ENCODE results near the gene CTTNBP2NL.

CTTNBP2NL gene

DNA sequence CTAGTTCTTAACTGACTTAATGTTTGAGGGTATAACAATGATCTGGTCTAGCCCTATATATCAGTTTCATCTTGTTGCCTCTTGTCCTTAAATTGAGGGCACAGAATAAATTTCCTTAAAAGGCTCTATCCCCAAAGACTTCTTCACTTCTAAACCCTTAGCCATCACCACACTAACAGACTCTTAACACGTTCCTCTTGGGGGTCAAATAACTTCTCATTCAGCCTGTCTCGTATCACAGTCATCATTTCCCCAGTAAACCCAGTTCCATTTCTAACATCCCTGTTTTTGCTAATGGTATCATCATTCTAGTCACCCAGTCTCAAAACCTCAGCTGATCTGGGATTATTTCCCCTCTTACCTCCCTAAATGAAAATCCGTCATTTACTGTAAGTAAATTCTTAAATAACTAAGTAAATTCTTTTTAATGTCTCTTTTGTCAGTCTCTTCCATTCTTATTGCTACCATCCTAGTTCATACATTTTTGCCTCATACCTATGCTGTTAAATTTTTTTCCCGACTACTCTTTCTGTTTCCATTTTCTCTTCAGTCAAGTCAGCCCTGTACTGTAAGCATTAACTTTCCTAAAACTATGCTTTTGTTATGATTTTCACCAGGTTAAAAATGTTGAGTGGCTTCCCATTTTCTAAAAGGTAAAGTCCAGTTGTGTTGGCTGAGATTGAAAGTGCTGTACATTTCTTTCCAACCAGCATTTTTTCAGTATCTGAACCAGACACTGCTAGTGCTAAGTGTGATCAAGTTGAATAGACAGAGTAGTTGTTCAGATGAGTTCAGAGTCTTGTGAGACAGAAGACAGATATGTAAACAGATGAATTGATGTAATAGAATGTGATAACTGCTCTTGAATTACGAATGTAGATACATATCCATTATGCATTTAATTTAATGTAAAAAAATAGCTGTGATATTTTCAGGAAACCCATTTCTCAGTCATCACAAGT lies 6.9 kb downstream of the CTTNBP2NL start:
- Histone ChIP-seq H2BK12ac (ENCODE audit: low read length) (no peak overlapping the region), H2AK5ac (ENCODE audit: low read length) (no peak overlapping the region), H3K27ac (ENCODE audit: low read depth, low read length) (peak overlapping the region; percentile 11), H3K4me3 (ENCODE audit: low read depth, low read length) (no peak overlapping the region), H3K9me3 (ENCODE audit: insufficient read depth, low read depth, low read length) (no peaks in the 10 kb centered on the region), H3K79me2 (ENCODE audit: control insufficient read depth, insufficient read depth, low read length, poor library complexity) (peaks cover 11% of the 10 kb centered on the region), H3K4me2 (ENCODE audit: low read length) (no peak overlapping the region), H3K4me1 (ENCODE audit: control insufficient read depth in 1 of 2, insufficient read depth in 2 of 2, low read length in 2 of 2) (peaks cover 0 to 14% of the 10 kb centered on the region in 2 experiments), H3K36me3 (ENCODE audit: control insufficient read depth in 1 of 2, insufficient read depth in 2 of 2, low read length in 2 of 2) (peaks cover 0 to 4% of the 10 kb centered on the region in 2 experiments), H3K4ac (ENCODE audit: low read depth, low read length) (no peak overlapping the region), H2BK5ac (ENCODE audit: low read depth, low read length, poor library complexity) (no peak overlapping the region), H2AFZ (ENCODE audit: insufficient read depth, low read length, poor library complexity) (no peak overlapping the region), H3K14ac (ENCODE audit: low read length) (no peak overlapping the region), H2BK120ac (ENCODE audit: insufficient read depth, low read length, poor library complexity) (no peak overlapping the region), H3K23ac (ENCODE audit: low read length) (no peak overlapping the region), H3K27me3 (ENCODE audit: insufficient read depth, low read length) (no peaks in the 10 kb centered on the region), H4K91ac (ENCODE audit: low read depth, low read length) (no peak overlapping the region), H3K9ac (ENCODE audit: low read length) (no peak overlapping the region), H3K79me1 (ENCODE audit: low read length) (no peaks in the 10 kb centered on the region), H4K8ac (ENCODE audit: low read depth, low read length) (no peak overlapping the region), H3K18ac (ENCODE audit: low read length) (no peak overlapping the region), H4K12ac (ENCODE audit: low read depth, low read length) (no peak overlapping the region)
- no CpG with 5 or more reads among the region's 5 CpGs for WGBS (ENCODE audit: extremely low coverage, insufficient coverage, insufficient read length)
- peak in 1 of 2 donors; percentile 23 for DNase-seq

DNA sequence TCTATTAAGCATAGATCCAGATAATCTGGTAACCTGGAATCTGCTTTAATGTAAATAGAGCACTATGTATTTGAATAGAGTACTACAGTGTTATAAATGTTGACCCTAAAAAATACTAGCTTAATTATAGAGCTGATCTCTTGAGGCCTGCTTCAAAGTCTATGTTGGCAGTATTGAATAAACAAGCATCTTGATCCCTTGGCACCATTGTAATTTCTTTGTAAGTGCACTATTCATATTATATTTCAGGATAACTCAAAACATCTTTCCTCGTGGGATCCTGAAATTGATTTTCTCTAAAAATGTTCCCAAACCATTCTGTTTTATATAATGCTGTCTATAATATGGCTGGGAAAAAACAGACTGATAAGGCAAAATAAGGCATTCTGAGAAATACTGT lies 10.8 kb downstream of the CTTNBP2NL start:
- no peak overlapping the region for H2AFZ ChIP-seq (ENCODE audit: insufficient read depth, low read length, poor library complexity)
- no peak overlapping the region for H2BK12ac ChIP-seq (ENCODE audit: low read length)
- H3K14ac ChIP-seq (ENCODE audit: low read length): no peak overlapping the region
- H3K36me3 ChIP-seq (ENCODE audit: control insufficient read depth in 1 of 2, insufficient read depth in 2 of 2, low read length in 2 of 2): peaks cover 0 to 6% of the 10 kb centered on the region in 2 experiments
- H3K27ac ChIP-seq (ENCODE audit: low read depth, low read length): no peak overlapping the region
- no peak for DNase-seq
- H3K4me2 ChIP-seq (ENCODE audit: low read length): no peak overlapping the region
- H4K12ac ChIP-seq (ENCODE audit: low read depth, low read length): no peak overlapping the region
- no peak overlapping the region for H2BK5ac ChIP-seq (ENCODE audit: low read depth, low read length, poor library complexity)
- H3K18ac ChIP-seq (ENCODE audit: low read length): no peak overlapping the region
- H3K23ac ChIP-seq (ENCODE audit: low read length): no peak overlapping the region
- no CpG with 5 or more reads among the region's 1 CpG for WGBS (ENCODE audit: extremely low coverage, insufficient coverage, insufficient read length)
- H3K9me3 ChIP-seq (ENCODE audit: insufficient read depth, low read depth, low read length): no peaks in the 10 kb centered on the region
- H3K4me3 ChIP-seq (ENCODE audit: low read depth, low read length): no peak overlapping the region
- no peak overlapping the region for H3K9ac ChIP-seq (ENCODE audit: low read length)
- H4K8ac ChIP-seq (ENCODE audit: low read depth, low read length): no peak overlapping the region
- H4K91ac ChIP-seq (ENCODE audit: low read depth, low read length): no peak overlapping the region
- peaks cover 6% of the 10 kb centered on the region for H3K79me2 ChIP-seq (ENCODE audit: control insufficient read depth, insufficient read depth, low read length, poor library complexity)
- no peak overlapping the region for H2BK120ac ChIP-seq (ENCODE audit: insufficient read depth, low read length, poor library complexity)
- H3K27me3 ChIP-seq (ENCODE audit: insufficient read depth, low read length): no peaks in the 10 kb centered on the region
- no peak overlapping the region for H2AK5ac ChIP-seq (ENCODE audit: low read length)
- peaks cover 0 to 14% of the 10 kb centered on the region in 2 experiments for H3K4me1 ChIP-seq (ENCODE audit: control insufficient read depth in 1 of 2, insufficient read depth in 2 of 2, low read length in 2 of 2)
- H3K4ac ChIP-seq (ENCODE audit: low read depth, low read length): no peak overlapping the region
- no peaks in the 10 kb centered on the region for H3K79me1 ChIP-seq (ENCODE audit: low read length)

DNA sequence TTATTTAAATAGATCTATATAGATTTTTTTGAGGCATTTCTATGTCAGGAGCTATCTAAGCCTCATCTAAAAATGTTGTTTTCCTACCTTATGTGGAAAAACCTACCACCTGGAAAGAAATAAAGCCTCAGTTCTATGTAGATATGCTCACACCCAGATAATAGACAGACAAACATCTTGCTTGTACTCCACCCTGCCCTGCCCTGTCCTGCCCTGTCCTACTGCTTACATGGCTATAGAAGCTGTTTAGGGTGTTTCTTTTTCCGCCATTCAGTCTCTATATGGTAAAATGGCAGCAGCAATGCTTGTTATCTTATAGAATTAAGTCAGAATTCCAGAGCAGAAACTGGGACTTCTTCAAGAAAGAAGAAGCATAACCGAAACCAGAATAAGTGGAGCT lies 13.4 kb downstream of the CTTNBP2NL start:
- Histone ChIP-seq H3K4me3 (ENCODE audit: low read depth, low read length) (no peak overlapping the region), H3K27me3 (ENCODE audit: insufficient read depth, low read length) (no peaks in the 10 kb centered on the region), H3K79me1 (ENCODE audit: low read length) (no peaks in the 10 kb centered on the region), H2BK5ac (ENCODE audit: low read depth, low read length, poor library complexity) (no peak overlapping the region), H3K18ac (ENCODE audit: low read length) (no peak overlapping the region), H3K4ac (ENCODE audit: low read depth, low read length) (peak overlapping the region; percentile 79), H4K8ac (ENCODE audit: low read depth, low read length) (no peak overlapping the region), H3K4me2 (ENCODE audit: low read length) (no peak overlapping the region), H3K9me3 (ENCODE audit: insufficient read depth, low read depth, low read length) (no peaks in the 10 kb centered on the region), H3K79me2 (ENCODE audit: control insufficient read depth, insufficient read depth, low read length, poor library complexity) (peaks cover 4% of the 10 kb centered on the region), H2BK120ac (ENCODE audit: insufficient read depth, low read length, poor library complexity) (no peak overlapping the region), H2AFZ (ENCODE audit: insufficient read depth, low read length, poor library complexity) (no peak overlapping the region), H3K9ac (ENCODE audit: low read length) (no peak overlapping the region), H4K91ac (ENCODE audit: low read depth, low read length) (no peak overlapping the region), H2BK12ac (ENCODE audit: low read length) (no peak overlapping the region), H3K23ac (ENCODE audit: low read length) (no peak overlapping the region), H3K27ac (ENCODE audit: low read depth, low read length) (no peak overlapping the region), H2AK5ac (ENCODE audit: low read length) (no peak overlapping the region), H4K12ac (ENCODE audit: low read depth, low read length) (no peak overlapping the region), H3K4me1 (ENCODE audit: control insufficient read depth in 1 of 2, insufficient read depth in 2 of 2, low read length in 2 of 2) (peaks cover 0 to 8% of the 10 kb centered on the region in 2 experiments), H3K14ac (ENCODE audit: low read length) (no peak overlapping the region), H3K36me3 (ENCODE audit: control insufficient read depth in 1 of 2, insufficient read depth in 2 of 2, low read length in 2 of 2) (peaks cover 6 to 12% of the 10 kb centered on the region in 2 experiments)
- no peak for DNase-seq
- WGBS (ENCODE audit: extremely low coverage, insufficient coverage, insufficient read length): no CpG with 5 or more reads among the region's 2 CpGs

DNA sequence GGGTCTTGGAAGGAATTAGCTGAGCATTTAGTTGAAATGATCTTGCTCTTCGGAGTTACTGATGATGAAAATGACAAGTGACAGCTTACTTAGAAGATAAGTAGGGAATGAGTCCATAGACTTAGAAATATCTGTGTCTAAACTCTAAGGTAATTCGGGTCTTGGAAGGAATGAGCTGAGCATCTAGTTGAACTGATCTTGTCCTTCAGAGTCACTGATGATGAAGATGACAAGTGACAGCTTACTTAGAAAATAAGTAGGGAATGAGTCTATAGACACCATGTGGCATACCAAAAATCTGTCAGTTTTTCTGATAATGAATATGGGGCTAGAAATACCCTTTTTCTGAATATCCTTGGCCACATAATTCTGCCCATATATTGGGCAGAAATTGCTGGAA lies 14.7 kb downstream of the CTTNBP2NL start:
- no peaks in the 10 kb centered on the region for H3K27me3 ChIP-seq (ENCODE audit: insufficient read depth, low read length)
- no peak overlapping the region for H3K4ac ChIP-seq (ENCODE audit: low read depth, low read length)
- WGBS (ENCODE audit: extremely low coverage, insufficient coverage, insufficient read length): no CpG with 5 or more reads among the region's 2 CpGs
- H4K12ac ChIP-seq (ENCODE audit: low read depth, low read length): no peak overlapping the region
- no peak overlapping the region for H3K18ac ChIP-seq (ENCODE audit: low read length)
- H2AK5ac ChIP-seq (ENCODE audit: low read length): no peak overlapping the region
- peaks cover 12 to 17% of the 10 kb centered on the region in 2 experiments for H3K36me3 ChIP-seq (ENCODE audit: control insufficient read depth in 1 of 2, insufficient read depth in 2 of 2, low read length in 2 of 2)
- no peak overlapping the region for H3K9ac ChIP-seq (ENCODE audit: low read length)
- H4K91ac ChIP-seq (ENCODE audit: low read depth, low read length): no peak overlapping the region
- no peak overlapping the region for H3K4me3 ChIP-seq (ENCODE audit: low read depth, low read length)
- no peaks in the 10 kb centered on the region for H3K79me1 ChIP-seq (ENCODE audit: low read length)
- H3K27ac ChIP-seq (ENCODE audit: low read depth, low read length): no peak overlapping the region
- no peak overlapping the region for H3K14ac ChIP-seq (ENCODE audit: low read length)
- H3K79me2 ChIP-seq (ENCODE audit: control insufficient read depth, insufficient read depth, low read length, poor library complexity): peaks cover 4% of the 10 kb centered on the region
- H3K23ac ChIP-seq (ENCODE audit: low read length): no peak overlapping the region
- no peak overlapping the region for H2BK5ac ChIP-seq (ENCODE audit: low read depth, low read length, poor library complexity)
- no peak overlapping the region for H2AFZ ChIP-seq (ENCODE audit: insufficient read depth, low read length, poor library complexity)
- H3K4me2 ChIP-seq (ENCODE audit: low read length): no peak overlapping the region
- no peak overlapping the region for H2BK120ac ChIP-seq (ENCODE audit: insufficient read depth, low read length, poor library complexity)
- H4K8ac ChIP-seq (ENCODE audit: low read depth, low read length): no peak overlapping the region
- H3K4me1 ChIP-seq (ENCODE audit: control insufficient read depth in 1 of 2, insufficient read depth in 2 of 2, low read length in 2 of 2): no peaks in the 10 kb centered on the region
- no peaks in the 10 kb centered on the region for H3K9me3 ChIP-seq (ENCODE audit: insufficient read depth, low read depth, low read length)
- DNase-seq: no peak
- H2BK12ac ChIP-seq (ENCODE audit: low read length): no peak overlapping the region

Measured in trophoblast cell (in vitro differentiated cells and primary cell).